Psoas muscle (tissue), 8 donors: ENCODE data around the gene BMPR1A. TPM values are rescaled to one million over a fixed set of nuclear protein-coding genes. Genes with fewer than 3 reads are reported as not detected.
A peak's percentile ranks its signal among the peaks of the same experiment; 100 is the strongest.

Experiments used
- ATAC-seq, 4 donors: fragments of 200-7000 bp; cut with Tn5 transposase; one replicate each; pipeline ENCODE4 v1.9.1; 2020; ENCODE audit warnings: moderate library complexity in 3 of 4, mild to moderate bottlenecking in 2 of 4
- DNase-seq, 2 donors: peaks; one replicate each; pipeline ENCODE4 v3.0.0-alpha.2; 2020
- H3K27ac ChIP-seq: fragments of 200-600 bp; one replicate; pipeline ENCODE4 v1.8.0; 2022
- H3K27me3 ChIP-seq, 3 donors: fragments of 200-600 bp in 1 of 3; one replicate each; pipeline versions ENCODE4 v1.6.1 to v1.8.0; 2013 to 2022; ENCODE audit warnings: low read length in 2 of 3, mild to moderate bottlenecking in 2 of 3, moderate library complexity in 1 of 3; ENCODE audit not compliant: insufficient read depth in 3 of 3
- H3K36me3 ChIP-seq, 2 donors: fragments of 200-600 bp in 1 of 2; one replicate each; pipeline versions ENCODE4 v1.6.1 to v1.8.0; 2013 to 2022; ENCODE audit warnings: low read depth in 1 of 2, mild to moderate bottlenecking in 1 of 2, moderate library complexity in 1 of 2; ENCODE audit not compliant: insufficient read depth in 1 of 2
- H3K4me1 ChIP-seq: fragments of 200-600 bp; one replicate; pipeline ENCODE4 v1.8.0; 2022
- H3K4me3 ChIP-seq: fragments of 200-600 bp; one replicate; pipeline ENCODE4 v1.8.0; 2022; ENCODE audit warnings: mild to moderate bottlenecking
- H3K9me3 ChIP-seq: fragments of 200-600 bp; one replicate; pipeline ENCODE4 v1.8.0; 2022
- WGBS, 3 donors: extraction: QIAGEN DNeasy Blood & Tissue Kit; methylation state at CpG; one replicate each; pipeline versions ENCODE4 v1.1.6 to v1.1.7; 2013; 5-methylcytosine and 5-hydroxymethylcytosine counted together
- intact Hi-C, 2 donors: fragments of 100-400 bp; cut with DNase I; formaldehyde crosslinking; loops; one replicate each; pipeline versions ENCODE4 v1.11.0 to v1.14.2; 2022
- polyA plus RNA-seq, 3 donors: library from polyadenylated mRNA; stranded (reverse); fragments of 200-250 nt; gene quantifications; one replicate each; pipeline ENCODE4 v1.2.3, GENCODE V29; 2013
- total RNA-seq, 4 donors: library from RNA; stranded (reverse); fragmentation: NEBNext Ultra II Directional in 2 of 4; extraction: Animal tissue kit (Norgen Biotek cat#: 25700) in 2 of 4; gene quantifications; one replicate each; pipeline versions ENCODE4 v1.2.1 to v1.2.4, GENCODE V29; 2021 to 2023
- TF ChIP-seq, protein P1 (sequence below): fragments of 200-600 bp; IDR thresholded peaks from one replicate; pipeline ENCODE4 v1.8.0; 2022; ENCODE audit warnings: antibody characterized with exemption
- donor health status: healthy with polysubstance abuse.
- donor health status: DM: no; HTN: no; CAD: no; lungs with moderate emphysema.
- donor health status: Bipolar disorder and iron deficiency.
- donor health status: healthy.
- donor health status: DM: yes; HTN: yes; CAD: no.
- donor health status: DM: no; HTN: no; CAD: no.
- donor health status: DM: no; HTN: no; CAD: no.
- donor health status: DM: yes; HTN: yes; CAD: no.

BMPR1A gene
- total and polyA plus RNA-seq, 7 donors = 4.6 to 30.0 (median 22.7) TPM

DNA sequence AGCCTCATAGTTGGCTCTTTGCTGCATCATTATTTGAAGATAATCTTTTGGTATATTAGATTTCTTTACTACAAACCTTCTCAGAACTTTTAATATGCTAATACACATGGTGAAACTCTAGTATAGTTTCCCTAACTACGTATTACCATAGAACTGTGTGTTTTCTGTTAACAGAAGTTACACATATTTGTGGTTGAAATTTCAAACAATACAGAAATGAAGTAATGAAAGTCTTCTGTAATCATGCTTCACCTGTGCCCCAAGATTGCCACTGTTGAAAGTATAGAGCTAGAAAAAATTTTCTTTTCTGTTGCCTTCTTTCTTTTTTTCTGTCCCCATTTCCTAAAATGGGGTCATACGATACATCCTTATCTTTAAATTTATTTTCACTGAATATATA is 9.1 kb downstream of the BMPR1A start:
- H3K27ac ChIP-seq = no peak overlapping the region
- no peak overlapping the region for H3K4me3 ChIP-seq
- TF ChIP-seq, protein P1, sequence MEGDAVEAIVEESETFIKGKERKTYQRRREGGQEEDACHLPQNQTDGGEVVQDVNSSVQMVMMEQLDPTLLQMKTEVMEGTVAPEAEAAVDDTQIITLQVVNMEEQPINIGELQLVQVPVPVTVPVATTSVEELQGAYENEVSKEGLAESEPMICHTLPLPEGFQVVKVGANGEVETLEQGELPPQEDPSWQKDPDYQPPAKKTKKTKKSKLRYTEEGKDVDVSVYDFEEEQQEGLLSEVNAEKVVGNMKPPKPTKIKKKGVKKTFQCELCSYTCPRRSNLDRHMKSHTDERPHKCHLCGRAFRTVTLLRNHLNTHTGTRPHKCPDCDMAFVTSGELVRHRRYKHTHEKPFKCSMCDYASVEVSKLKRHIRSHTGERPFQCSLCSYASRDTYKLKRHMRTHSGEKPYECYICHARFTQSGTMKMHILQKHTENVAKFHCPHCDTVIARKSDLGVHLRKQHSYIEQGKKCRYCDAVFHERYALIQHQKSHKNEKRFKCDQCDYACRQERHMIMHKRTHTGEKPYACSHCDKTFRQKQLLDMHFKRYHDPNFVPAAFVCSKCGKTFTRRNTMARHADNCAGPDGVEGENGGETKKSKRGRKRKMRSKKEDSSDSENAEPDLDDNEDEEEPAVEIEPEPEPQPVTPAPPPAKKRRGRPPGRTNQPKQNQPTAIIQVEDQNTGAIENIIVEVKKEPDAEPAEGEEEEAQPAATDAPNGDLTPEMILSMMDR = no peak
- H3K9me3 ChIP-seq = no peaks in the 10 kb centered on the region
- no peak for ATAC-seq
- 83 to 92% (median 92%) methylated on average over 2 of the region's 2 CpGs for WGBS, 3 donors
- peaks cover 57% of the 10 kb centered on the region for H3K4me1 ChIP-seq
- no peaks in the 10 kb centered on the region for H3K27me3 ChIP-seq
- no peak for DNase-seq
- H3K36me3 ChIP-seq = no peaks in the 10 kb centered on the region
- intact Hi-C loops = no loop called here

DNA sequence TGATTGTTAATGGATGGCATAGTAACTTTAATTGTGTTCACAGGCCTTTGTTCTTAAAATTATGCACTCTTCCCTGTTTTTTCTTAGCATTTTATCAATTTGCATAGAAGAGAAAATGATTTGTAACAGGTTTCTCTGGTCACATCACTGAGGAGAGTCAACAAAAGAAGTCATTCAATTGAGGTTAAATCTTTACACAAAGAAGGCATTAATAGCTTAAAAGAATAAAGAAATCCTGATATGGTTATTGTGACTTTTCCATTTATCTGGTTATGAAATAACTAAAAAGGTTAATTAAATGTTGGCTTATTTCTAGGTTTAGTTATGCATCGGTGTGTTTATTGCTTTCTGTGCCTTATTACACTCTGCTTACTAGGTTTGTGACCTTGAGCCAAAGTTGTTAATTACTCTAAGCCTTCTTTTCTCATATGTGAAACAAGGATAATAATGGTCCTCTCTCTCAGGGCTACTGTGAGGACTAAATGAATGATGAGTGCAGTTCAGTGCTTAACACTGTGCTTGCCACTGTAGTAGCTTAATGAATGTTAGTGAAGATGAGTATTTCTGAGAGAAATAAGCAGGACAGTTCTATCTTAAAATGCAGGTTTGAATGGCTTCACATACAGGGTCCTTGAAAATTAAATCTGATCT is 12.1 kb downstream of the BMPR1A start:
- intact Hi-C loops = no loop called here
- H3K36me3 ChIP-seq = no peaks in the 10 kb centered on the region
- no peak for ATAC-seq
- H3K4me1 ChIP-seq = peaks cover 60% of the 10 kb centered on the region
- 65 to 83% (median 78%) methylated on average over 1 of the region's 1 CpG for WGBS, 3 donors
- TF ChIP-seq, protein P1 = no peak
- no peaks in the 10 kb centered on the region for H3K9me3 ChIP-seq
- no peaks in the 10 kb centered on the region for H3K27me3 ChIP-seq
- no peak for DNase-seq
- H3K4me3 ChIP-seq = no peak overlapping the region
- H3K27ac ChIP-seq = no peak overlapping the region

DNA sequence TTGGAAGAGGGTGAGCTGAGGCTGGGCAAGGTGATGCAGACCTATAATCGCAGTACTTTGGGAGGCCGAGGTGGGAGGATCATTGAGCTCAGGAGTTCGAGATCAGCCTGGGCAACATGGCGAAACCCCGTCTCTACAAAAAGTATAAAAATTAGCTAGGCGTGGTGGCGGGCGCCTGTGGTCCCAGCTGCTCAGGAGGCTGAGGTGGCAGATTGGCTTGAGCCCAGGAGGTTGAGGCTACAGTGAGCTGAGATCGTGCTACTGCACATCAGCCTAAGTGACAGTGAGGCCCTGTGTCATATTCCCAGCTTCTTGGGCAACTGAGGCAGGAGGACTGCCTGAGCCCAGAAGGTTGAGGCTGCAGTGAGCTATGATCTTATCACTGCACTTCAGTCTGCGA is 13.6 kb downstream of the BMPR1A start:
- ATAC-seq = peak; percentile 13 to 53 (median 36)
- Histone ChIP-seq H3K36me3 (no peaks in the 10 kb centered on the region), H3K4me1 (peaks cover 75% of the 10 kb centered on the region), H3K9me3 (no peaks in the 10 kb centered on the region), H3K27ac (peak overlapping the region; percentile 12), H3K4me3 (no peak overlapping the region), H3K27me3 (no peaks in the 10 kb centered on the region)
- TF ChIP-seq, protein P1 = no peak
- no peak for DNase-seq
- intact Hi-C loops = no loop called here
- WGBS, 3 donors = 89 to 95% (median 91%) methylated on average over 10 of the region's 10 CpGs

DNA sequence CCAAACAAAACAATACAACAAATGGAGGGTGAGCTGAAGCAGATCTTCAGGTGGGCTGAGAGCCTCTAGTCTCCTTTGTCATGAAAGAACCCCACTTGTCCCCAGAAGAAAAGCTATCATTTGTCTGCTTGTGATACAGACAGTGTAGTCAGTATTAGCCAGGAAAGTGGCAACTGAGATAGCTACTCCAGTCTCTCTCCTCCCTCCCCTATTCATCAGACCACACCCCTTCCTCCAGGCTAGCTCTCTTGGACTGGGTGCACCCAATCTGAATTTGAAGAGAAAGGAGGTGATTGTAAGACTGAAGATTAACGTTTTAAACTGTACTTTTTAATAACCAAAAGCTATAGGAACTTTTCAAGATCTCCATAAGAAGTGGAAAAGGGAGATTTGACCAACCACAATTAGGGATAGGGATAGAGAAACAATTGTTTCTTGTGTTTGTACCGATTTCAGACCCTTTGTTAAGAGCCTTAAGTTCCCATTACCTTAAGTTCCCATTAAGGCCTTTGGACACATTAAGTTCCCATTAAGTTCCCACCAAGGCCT is 14.1 kb downstream of the BMPR1A start:
- H3K27ac ChIP-seq = peak overlapping the region; percentile 12
- 42 to 53% (median 51%) methylated on average over 2 of the region's 2 CpGs for WGBS, 3 donors
- no peaks in the 10 kb centered on the region for H3K27me3 ChIP-seq

More for the DNA sequence above, 14.1 kb downstream of the BMPR1A start:
- Histone ChIP-seq H3K36me3 (no peaks in the 10 kb centered on the region), H3K4me1 (peaks cover 80% of the 10 kb centered on the region), H3K4me3 (no peak overlapping the region), H3K9me3 (no peaks in the 10 kb centered on the region)
- peak in 1 of 4 donors; percentile 40 for ATAC-seq
- TF ChIP-seq, protein P1 = no peak
- no peak for DNase-seq
- intact Hi-C loops = no loop called here
